Epithelial cell of esophagus (primary cell): ENCODE data around the gene CTDP1.

Experiments
- DNase-seq: peaks from one replicate; pipeline ENCODE4 v3.0.0; 2010; ENCODE audit warnings: low read depth
- H3K4me3 ChIP-seq: 2 replicates; pipeline ENCODE4 v1.5.1; 2011; ENCODE audit warnings: mild to moderate bottlenecking, low read length, control low read depth
- CTCF ChIP-seq: IDR thresholded peaks from 2 replicates; pipeline ENCODE4 v1.5.1; 2011; ENCODE audit warnings: low read depth, mild to moderate bottlenecking, low read length, control low read depth, inconsistent platforms; ENCODE audit not compliant: insufficient read depth; ENCODE audit errors: missing control alignments

The CTDP1 gene

GRCh38 chr18:79774111-79774510, 94.5 kb downstream of the CTDP1 start:
- DNase-seq: no peak
- H3K4me3 ChIP-seq: no peak overlapping the region
- TF ChIP-seq CTCF: no peak

GRCh38 chr18:79775441-79776221, 96.0 kb downstream of the CTDP1 start:
- no peak for TF ChIP-seq CTCF
- H3K4me3 ChIP-seq: no peak overlapping the region
- no peak for DNase-seq

DNA sequence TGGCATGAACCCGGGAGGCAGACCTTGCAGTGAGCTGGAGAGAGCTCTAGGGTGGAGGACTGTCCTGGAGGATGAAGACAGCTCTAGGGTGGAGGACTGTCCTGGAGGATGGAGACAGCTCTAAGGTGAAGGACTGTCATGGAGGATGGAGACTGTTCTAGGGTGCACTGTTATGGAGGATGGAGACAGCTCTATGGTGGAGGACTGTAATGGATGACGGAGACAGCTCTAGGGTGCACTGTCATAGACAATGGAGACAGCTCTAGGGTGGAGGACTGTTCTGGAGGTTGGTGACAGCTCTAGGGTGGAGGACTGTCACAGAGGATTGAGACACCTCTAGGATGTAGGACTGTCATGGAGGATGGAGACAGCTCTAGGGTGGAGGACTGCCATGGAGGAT, 97.1 kb downstream of the CTDP1 start:
- no peak for DNase-seq
- no peak for TF ChIP-seq CTCF
- H3K4me3 ChIP-seq: no peak overlapping the region

DNA sequence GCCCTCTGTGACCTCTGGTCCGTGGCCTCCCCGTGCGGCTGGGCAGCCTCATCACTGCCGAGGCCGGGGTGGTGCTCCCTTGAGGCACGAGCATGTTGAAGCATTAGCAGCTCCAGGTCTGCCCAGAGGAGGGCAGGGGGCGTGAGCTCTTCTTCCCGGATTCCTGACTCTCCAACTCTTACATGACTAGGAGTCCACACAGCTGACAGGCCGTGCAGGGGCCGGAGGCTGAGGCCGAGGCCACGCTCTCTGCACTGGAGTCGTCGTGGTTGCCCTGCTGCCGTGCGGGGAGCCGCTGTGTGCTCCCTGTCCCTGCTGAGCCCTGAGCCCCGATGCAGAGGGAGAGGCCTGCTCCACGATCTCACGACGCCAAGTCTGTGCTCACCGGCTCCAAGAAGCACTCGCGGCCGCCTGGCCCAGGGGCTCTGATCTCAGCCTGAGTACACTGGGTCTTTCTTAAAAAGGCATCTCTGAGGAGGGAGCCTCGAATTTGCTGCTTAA, 98.7 kb downstream of the CTDP1 start:
- no peak for DNase-seq
- H3K4me3 ChIP-seq: no peak overlapping the region
- TF ChIP-seq CTCF: no peak

DNA sequence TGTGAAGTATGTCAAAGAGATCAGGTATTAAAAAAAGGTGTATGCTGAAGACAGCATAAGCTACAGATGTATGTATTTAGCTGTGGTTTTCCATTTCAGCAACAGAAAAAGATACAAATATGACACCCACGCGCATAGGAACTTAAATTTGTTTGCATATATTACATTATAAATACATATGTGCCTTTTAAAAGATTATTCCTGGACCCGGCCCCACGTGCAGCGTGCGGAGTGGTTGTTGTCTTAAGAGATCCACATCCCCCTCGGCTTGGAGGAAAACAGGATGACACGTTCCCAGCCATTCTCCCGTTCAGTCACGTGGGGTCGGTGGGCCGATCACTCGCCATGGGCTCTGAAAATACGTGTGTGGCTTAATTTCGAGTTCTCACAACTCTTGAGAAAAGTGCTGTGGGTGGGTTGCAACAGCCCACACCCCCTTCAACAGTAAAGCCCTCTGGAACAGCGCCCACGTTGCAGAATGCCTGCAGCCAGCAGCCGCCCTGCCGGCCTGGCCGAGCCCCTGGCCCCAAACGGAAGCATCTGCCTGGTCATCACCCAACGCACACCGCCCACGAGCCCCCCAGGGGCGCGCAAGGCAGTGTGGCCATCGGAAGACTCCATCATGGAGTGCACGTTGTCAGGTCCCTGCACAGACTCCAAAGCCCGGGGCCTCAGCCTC, 99.6 kb downstream of the CTDP1 start:
- no peak for TF ChIP-seq CTCF
- no peak overlapping the region for H3K4me3 ChIP-seq
- DNase-seq: no peak

DNA sequence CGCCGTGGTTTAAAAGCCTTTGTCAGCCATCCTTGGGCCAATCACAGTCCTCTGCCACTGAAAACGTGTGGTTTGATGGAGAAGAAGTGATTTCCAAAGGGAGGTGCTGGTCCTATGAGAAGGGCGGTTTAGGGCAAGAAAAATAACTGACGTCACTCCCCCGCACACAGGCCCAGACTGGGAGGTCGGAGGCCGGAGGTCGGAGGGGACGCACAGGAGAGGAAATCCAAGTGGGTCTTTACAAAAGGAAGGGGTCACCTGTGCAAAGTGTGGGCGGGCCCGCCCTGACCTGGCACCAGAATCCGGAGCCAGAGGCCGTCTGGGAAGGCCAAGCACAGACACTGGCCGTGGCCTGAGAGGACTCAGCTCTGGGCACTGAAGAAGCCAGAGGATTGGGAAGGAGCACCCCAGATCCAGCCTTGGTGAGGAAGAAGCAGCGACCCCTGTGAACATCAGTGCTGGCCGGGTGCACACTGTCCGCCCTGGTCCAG, 100.1 kb downstream of the CTDP1 start:
- DNase-seq: no peak
- TF ChIP-seq CTCF: no peak

More for the DNA sequence above, 100.1 kb downstream of the CTDP1 start:
- H3K4me3 ChIP-seq: no peak overlapping the region
